ENCODE results near the gene SF3B6. TPM values are rescaled to one million over a fixed set of nuclear protein-coding genes. Genes with fewer than 3 reads are reported as not detected.

The SF3B6 gene
- 100 to 1,000 TPM in 1 of 4 donors, 10 to 100 TPM in 3; 54.6 to 162 (median 89.1) TPM for total RNA-seq

DNA sequence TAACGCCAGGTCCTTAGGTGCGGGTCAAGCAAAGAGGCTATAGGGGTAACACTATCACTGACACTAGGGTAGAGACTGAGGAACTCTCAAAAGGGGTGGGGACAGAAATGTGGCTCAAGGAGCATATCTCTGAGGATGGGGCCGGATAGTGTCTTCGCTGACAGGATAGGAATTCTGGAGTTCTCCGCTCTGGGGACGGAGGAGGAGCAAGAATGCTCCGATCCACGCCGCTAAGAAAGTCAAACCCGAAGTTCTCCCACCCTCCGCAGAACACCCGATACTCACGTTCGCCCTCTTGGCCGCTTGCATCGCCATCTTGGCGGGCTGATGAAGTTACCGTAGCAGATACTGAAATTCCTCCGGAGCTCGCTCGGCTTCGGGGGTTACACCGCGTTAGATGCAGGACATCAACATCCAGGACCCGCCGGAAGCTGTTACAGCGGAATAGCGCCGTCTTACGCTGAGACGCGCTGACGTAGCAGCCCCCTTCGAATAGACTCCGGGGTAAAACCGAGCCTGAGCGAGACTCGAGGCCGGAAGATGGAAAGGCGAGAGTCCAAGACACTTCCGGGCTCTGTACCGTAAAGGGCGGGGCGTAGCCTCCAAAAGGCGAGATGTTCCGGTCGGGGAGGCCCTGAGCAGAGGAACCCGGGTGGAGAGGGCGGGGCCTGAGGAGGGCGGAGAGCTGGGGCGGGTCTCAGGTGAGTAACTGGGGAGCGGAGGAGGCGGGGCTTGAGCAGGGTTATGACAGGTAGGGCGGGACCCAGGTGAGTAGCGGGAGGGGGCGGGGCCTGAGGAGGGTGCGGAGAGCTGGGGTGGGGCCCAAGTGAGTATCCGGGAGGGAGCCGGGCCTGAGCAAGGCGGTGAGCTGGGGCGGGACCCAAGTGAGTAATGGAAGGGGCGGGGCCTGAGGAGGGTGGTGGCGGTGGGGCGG lies at the start of gene SF3B6:
Gene SF3B6, minus strand, starts transcription at position 412 of the 934 bp plus-strand sequence. Its CDS starts 97 bp downstream, at position 315.
- TF ChIP-seq CTCF (IDR thresholded peaks at IDR 0.05; ENCODE audit: low read depth) = no peak

GRCh38 chr2:24123922-24124580 lies 47.9 kb upstream of the SF3B6 start:
- TF ChIP-seq CTCF (IDR thresholded peaks at IDR 0.05; ENCODE audit: low read depth) = no peak

GRCh38 chr2:24123195-24123921 lies 47.2 kb upstream of the SF3B6 start, which contains the start of the genes FAM228B and PFN4:
Gene FAM228B (plus strand): TSS chr2:24123469. CDS start chr2:24124362, 893 bp downstream.
Gene PFN4 (minus strand): TSS chr2:24123334. CDS start chr2:24122535, 799 bp downstream.
- no peak for TF ChIP-seq CTCF (IDR thresholded peaks at IDR 0.05; ENCODE audit: low read depth)

GRCh38 chr2:24122366-24123194 lies 46.5 kb upstream of the SF3B6 start:
- TF ChIP-seq CTCF (IDR thresholded peaks at IDR 0.05; ENCODE audit: low read depth) = no peak

DNA sequence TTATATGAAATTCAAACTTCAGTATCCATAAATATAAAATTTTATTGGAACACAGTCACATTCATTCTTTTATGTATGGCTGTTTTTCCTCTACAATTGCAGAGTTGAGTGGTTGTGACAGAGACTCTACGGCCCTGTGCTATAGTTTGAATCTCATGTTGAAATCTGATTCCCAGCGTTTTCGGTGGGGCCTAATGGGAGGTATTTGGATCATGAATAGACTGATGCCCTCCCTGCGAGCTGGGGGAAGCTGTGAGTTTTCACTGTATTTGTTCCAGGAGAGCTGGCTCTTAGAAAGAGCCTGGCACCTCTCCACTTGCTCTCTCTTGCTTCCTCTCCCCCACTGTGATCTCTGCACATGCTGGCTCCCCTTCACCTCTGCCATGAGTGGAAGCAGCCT lies 45.3 kb upstream of the SF3B6 start:
- no peak for TF ChIP-seq CTCF (IDR thresholded peaks at IDR 0.05; ENCODE audit: low read depth)

GRCh38 chr2:24121066-24121465 lies 44.9 kb upstream of the SF3B6 start:
- no peak for TF ChIP-seq CTCF (IDR thresholded peaks at IDR 0.05; ENCODE audit: low read depth)

All from subcutaneous adipose tissue (tissue), 4 donors.